ENCODE measurements around the gene ARHGAP33.

- no peak for TF ChIP-seq POLR2AphosphoS5 (IDR thresholded peaks at IDR 0.05)
- TF ChIP-seq POLR2A (IDR thresholded peaks at IDR 0.05): no peak
- TF ChIP-seq CTCF (IDR thresholded peaks at IDR 0.05 in 8 of 11, conservative IDR thresholded peaks at IDR 0.05 in 3 of 11): no peak
Measured at GRCh38 chr19:35764432-35765315, 10.7 kb upstream of the ARHGAP33 start.
